Body of pancreas (tissue), 4 donors: Measurements from ENCODE around the gene SIM2.

Source experiments
- CTCF ChIP-seq, 7 experiments: fragments of 450-650 bp in 4 of 7; fragments of 200-600 bp in 3 of 7; sonication (generic) in 3 of 7; IDR thresholded peaks; one replicate each; pipeline ENCODE4 v1.5.1; 2016 to 2019; ENCODE audit warnings: antibody characterized with exemption in 7 of 7
- POLR2A ChIP-seq, 3 donors: fragments of 450-650 bp; IDR thresholded peaks; one replicate each; pipeline ENCODE4 v1.6.1; 2016; ENCODE audit warnings: antibody characterized with exemption in 3 of 3, mild to moderate bottlenecking in 2 of 3

- no peak for TF ChIP-seq CTCF (IDR thresholded peaks at IDR 0.05)
- no peak for TF ChIP-seq POLR2A (IDR thresholded peaks at IDR 0.05)
These were observed 69.6 kb downstream of the SIM2 start for GRCh38 chr21:36768496-36768895.
